ENCODE data around the gene FRY.

FRY gene

GRCh38 chr13:32278426-32278825, 246.9 kb downstream of the FRY start:
- CTCF ChIA-PET = interaction anchor here (1.2 kb wide), 1 partner anchor 33 kb away, joined by 3 read pairs; no protein-coding TSS in a partner anchor
- POLR2A ChIA-PET = no interaction called here
- no peak for TF ChIP-seq CTCF (IDR thresholded peaks at IDR 0.05; ENCODE audit: control extremely low read depth, extremely low read depth, low read depth, missing control alignments)
- DNase-seq (ENCODE audit: extremely low spot score) = peak; percentile 36

- no peak for TF ChIP-seq CTCF (IDR thresholded peaks at IDR 0.05; ENCODE audit: control extremely low read depth, extremely low read depth, low read depth, missing control alignments)
- ChIA-PET CTCF (interaction anchor here (1.0 to 1.6 kb wide), 2 partner anchors 11 to 261 kb away, joined by 3 to 4 read pairs; no protein-coding TSS in a partner anchor), POLR2A (no interaction called here)
- DNase-seq (ENCODE audit: extremely low spot score) = no peak
Measured at GRCh38 chr13:32281096-32281495, 249.5 kb downstream of the FRY start.

- CTCF ChIA-PET = interaction anchor here (1.0 to 1.6 kb wide), 2 partner anchors 10 to 263 kb away, joined by 3 to 4 read pairs; no protein-coding TSS in a partner anchor
- DNase-seq (ENCODE audit: extremely low spot score) = no peak
- TF ChIP-seq CTCF (IDR thresholded peaks at IDR 0.05; ENCODE audit: control extremely low read depth, extremely low read depth, low read depth, missing control alignments) = no peak
- POLR2A ChIA-PET = no interaction called here
Measured at GRCh38 chr13:32282096-32282711, 250.6 kb downstream of the FRY start.

GRCh38 chr13:32284927-32285632, 253.5 kb downstream of the FRY start:
- TF ChIP-seq CTCF (IDR thresholded peaks at IDR 0.05; ENCODE audit: control extremely low read depth, extremely low read depth, low read depth, missing control alignments) = no peak
- ChIA-PET CTCF (interaction anchor here (0.8 to 1.2 kb wide), 3 partner anchors 9 to 38 kb away, joined by 3 read pairs; no protein-coding TSS in a partner anchor), POLR2A (interaction anchor here (0.6 kb wide), 1 partner anchor 15 kb away, joined by 4 read pairs; no protein-coding TSS in a partner anchor)
- DNase-seq (ENCODE audit: extremely low spot score) = no peak

GRCh38 chr13:32285633-32285965, 254.0 kb downstream of the FRY start:
- ChIA-PET CTCF (interaction anchor here (1.0 to 1.4 kb wide), 2 partner anchors 11 to 18 kb away, joined by 3 read pairs; no protein-coding TSS in a partner anchor), POLR2A (no interaction called here)
- DNase-seq (ENCODE audit: extremely low spot score) = no peak
- TF ChIP-seq CTCF (IDR thresholded peaks at IDR 0.05; ENCODE audit: control extremely low read depth, extremely low read depth, low read depth, missing control alignments) = no peak

GRCh38 chr13:32297206-32297605, 265.6 kb downstream of the FRY start:
- no peak for TF ChIP-seq CTCF (IDR thresholded peaks at IDR 0.05; ENCODE audit: control extremely low read depth, extremely low read depth, low read depth, missing control alignments)
- DNase-seq (ENCODE audit: extremely low spot score) = no peak
- POLR2A ChIA-PET = no interaction called here
- CTCF ChIA-PET = interaction anchor here (2.0 kb wide), 1 partner anchor 9 kb away, joined by 8 read pairs; no protein-coding TSS in a partner anchor

Data from GM10248 (cell line).